Activated naive CD4-positive, alpha-beta T cell treated with anti-CD3 and anti-CD28 coated beads, Interleukin-2, amount 10 ng/mL, durations not matched to agents 7 days and 5 days (primary cell): ENCODE measurements around the gene EVI2A.

Experiments used
- CTCF ChIA-PET: fragments of 350-600 bp; sonication (Branson Sonifier 250); formaldehyde crosslinking; loops from one replicate; lab custom pipeline; 2021; ENCODE audit warnings: antibody characterized with exemption; lab: Charles Lee
- DNase-seq: peaks from one replicate; pipeline ENCODE4 v3.0.0-alpha.2; 2020
- H3K27ac Mint-ChIP-seq: one replicate; pipeline ENCODE4 v1.8.0; 2021; ENCODE audit warnings: mild to moderate bottlenecking, moderate library complexity, mixed read lengths
- H3K27me3 Mint-ChIP-seq: one replicate; pipeline ENCODE4 v1.8.0; 2021; ENCODE audit warnings: mild to moderate bottlenecking, mixed read lengths
- H3K36me3 Mint-ChIP-seq: one replicate; pipeline ENCODE4 v1.8.0; 2021; ENCODE audit warnings: mixed read lengths
- H3K4me1 Mint-ChIP-seq: one replicate; pipeline ENCODE4 v1.8.0; 2021; ENCODE audit warnings: mixed read lengths
- H3K4me3 Mint-ChIP-seq: one replicate; pipeline ENCODE4 v1.8.0; 2021; ENCODE audit warnings: mild to moderate bottlenecking, moderate library complexity, mixed read lengths
- H3K9me3 Mint-ChIP-seq: one replicate; pipeline ENCODE4 v1.8.0; 2021; ENCODE audit warnings: mixed read lengths

Gene EVI2A

GRCh38 chr17:31281061-31281460 lies 40.4 kb downstream of the EVI2A start:
- CTCF ChIA-PET: interaction anchor here (1.2 kb wide), 1 partner anchor 92 kb away, joined by 5 read pairs; no protein-coding TSS in a partner anchor
- Mint-ChIP-seq H3K9me3 (no peaks in the 10 kb centered on the region), H3K36me3 (peaks cover 4% of the 10 kb centered on the region), H3K27me3 (no peaks in the 10 kb centered on the region), H3K4me1 (no peaks in the 10 kb centered on the region), H3K27ac (no peak overlapping the region), H3K4me3 (no peak overlapping the region)
- DNase-seq: no peak

- no peak overlapping the region for H3K4me3 Mint-ChIP-seq
- no peak for DNase-seq
- no peak overlapping the region for H3K27ac Mint-ChIP-seq
- CTCF ChIA-PET: no interaction called here
- no peaks in the 10 kb centered on the region for H3K4me1 Mint-ChIP-seq
- no peaks in the 10 kb centered on the region for H3K9me3 Mint-ChIP-seq
- no peaks in the 10 kb centered on the region for H3K27me3 Mint-ChIP-seq
- peaks cover 6% of the 10 kb centered on the region for H3K36me3 Mint-ChIP-seq
Measured at GRCh38 chr17:31279401-31279800, 42.0 kb downstream of the EVI2A start.

GRCh38 chr17:31275116-31275515 lies 46.3 kb downstream of the EVI2A start:
- Mint-ChIP-seq H3K27me3 (no peaks in the 10 kb centered on the region), H3K9me3 (no peaks in the 10 kb centered on the region), H3K4me1 (no peaks in the 10 kb centered on the region), H3K36me3 (peaks cover 9% of the 10 kb centered on the region), H3K4me3 (no peak overlapping the region), H3K27ac (no peak overlapping the region)
- no peak for DNase-seq
- CTCF ChIA-PET: no interaction called here

GRCh38 chr17:31274252-31274651 lies 47.2 kb downstream of the EVI2A start:
- H3K27me3 Mint-ChIP-seq: no peaks in the 10 kb centered on the region
- peaks cover 11% of the 10 kb centered on the region for H3K36me3 Mint-ChIP-seq
- H3K27ac Mint-ChIP-seq: no peak overlapping the region
- no peaks in the 10 kb centered on the region for H3K9me3 Mint-ChIP-seq
- no peak for DNase-seq
- CTCF ChIA-PET: no interaction called here
- H3K4me1 Mint-ChIP-seq: no peaks in the 10 kb centered on the region
- H3K4me3 Mint-ChIP-seq: no peak overlapping the region

- CTCF ChIA-PET: no interaction called here
- H3K27ac Mint-ChIP-seq: no peak overlapping the region
- no peaks in the 10 kb centered on the region for H3K9me3 Mint-ChIP-seq
- H3K4me1 Mint-ChIP-seq: no peaks in the 10 kb centered on the region
- no peaks in the 10 kb centered on the region for H3K27me3 Mint-ChIP-seq
- H3K4me3 Mint-ChIP-seq: no peak overlapping the region
- H3K36me3 Mint-ChIP-seq: peaks cover 11% of the 10 kb centered on the region
- DNase-seq: no peak
Measured at GRCh38 chr17:31273516-31273915, 47.9 kb downstream of the EVI2A start.

- Mint-ChIP-seq H3K9me3 (no peaks in the 10 kb centered on the region), H3K27ac (no peak overlapping the region), H3K36me3 (peaks cover 11% of the 10 kb centered on the region), H3K4me1 (no peaks in the 10 kb centered on the region), H3K27me3 (no peaks in the 10 kb centered on the region), H3K4me3 (no peak overlapping the region)
- CTCF ChIA-PET: no interaction called here
- no peak for DNase-seq
Measured at GRCh38 chr17:31272803-31273202, 48.6 kb downstream of the EVI2A start.

GRCh38 chr17:31272236-31272635 lies 49.2 kb downstream of the EVI2A start:
- Mint-ChIP-seq H3K4me1 (no peaks in the 10 kb centered on the region), H3K36me3 (peaks cover 13% of the 10 kb centered on the region), H3K4me3 (no peak overlapping the region), H3K27ac (no peak overlapping the region), H3K9me3 (no peaks in the 10 kb centered on the region), H3K27me3 (no peaks in the 10 kb centered on the region)
- no peak for DNase-seq
- CTCF ChIA-PET: no interaction called here

GRCh38 chr17:31269578-31269983 lies 51.8 kb downstream of the EVI2A start:
- H3K27ac Mint-ChIP-seq: no peak overlapping the region
- peaks cover 14% of the 10 kb centered on the region for H3K36me3 Mint-ChIP-seq
- H3K4me3 Mint-ChIP-seq: no peak overlapping the region
- CTCF ChIA-PET: interaction anchor here (1.0 to 1.3 kb wide), 2 partner anchors 13 to 18 kb away, joined by 3 to 4 read pairs; no protein-coding TSS in a partner anchor
- no peaks in the 10 kb centered on the region for H3K4me1 Mint-ChIP-seq
- no peaks in the 10 kb centered on the region for H3K9me3 Mint-ChIP-seq
- H3K27me3 Mint-ChIP-seq: no peaks in the 10 kb centered on the region
- no peak for DNase-seq

GRCh38 chr17:31269036-31269577 lies 52.3 kb downstream of the EVI2A start:
- no peak for DNase-seq
- CTCF ChIA-PET: interaction anchor here (1.0 to 1.3 kb wide), 2 partner anchors 12 to 17 kb away, joined by 3 to 4 read pairs; no protein-coding TSS in a partner anchor
- H3K4me3 Mint-ChIP-seq: no peak overlapping the region
- no peaks in the 10 kb centered on the region for H3K4me1 Mint-ChIP-seq
- peaks cover 11% of the 10 kb centered on the region for H3K36me3 Mint-ChIP-seq
- no peak overlapping the region for H3K27ac Mint-ChIP-seq
- no peaks in the 10 kb centered on the region for H3K9me3 Mint-ChIP-seq
- no peaks in the 10 kb centered on the region for H3K27me3 Mint-ChIP-seq
